GM19043 (cell line): Measurements from ENCODE around the gene TRDMT1.

Experiments used
- ATAC-seq: cut with Tn5 transposase; IDR thresholded peaks from one replicate; pipeline ENCODE4 v1.9.1; 2021; ENCODE audit warnings: low read depth; ENCODE audit not compliant: unreplicated experiment

TRDMT1 gene

DNA sequence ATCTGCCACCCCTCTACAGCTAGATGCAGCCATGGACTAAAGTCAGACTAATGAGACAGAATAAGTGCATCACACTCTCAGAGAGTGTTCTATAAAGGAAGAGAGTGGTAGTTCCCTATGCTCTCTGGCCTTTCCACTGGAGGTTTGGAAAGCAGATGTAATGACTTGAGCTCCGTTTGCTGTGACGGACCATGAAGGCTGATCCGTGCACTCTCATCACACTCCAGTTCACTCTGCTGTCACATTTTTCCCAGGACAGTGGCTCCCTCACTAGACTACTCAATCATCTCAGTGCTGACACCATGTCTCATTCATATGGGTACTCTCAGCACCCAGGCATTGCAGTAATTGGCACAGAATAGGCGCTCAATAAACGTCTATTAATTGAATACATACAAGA is 20.4 kb downstream of the TRDMT1 start:
- no peak for ATAC-seq

GRCh38 chr10:17179002-17179401 is 22.5 kb downstream of the TRDMT1 start:
- ATAC-seq = no peak

DNA sequence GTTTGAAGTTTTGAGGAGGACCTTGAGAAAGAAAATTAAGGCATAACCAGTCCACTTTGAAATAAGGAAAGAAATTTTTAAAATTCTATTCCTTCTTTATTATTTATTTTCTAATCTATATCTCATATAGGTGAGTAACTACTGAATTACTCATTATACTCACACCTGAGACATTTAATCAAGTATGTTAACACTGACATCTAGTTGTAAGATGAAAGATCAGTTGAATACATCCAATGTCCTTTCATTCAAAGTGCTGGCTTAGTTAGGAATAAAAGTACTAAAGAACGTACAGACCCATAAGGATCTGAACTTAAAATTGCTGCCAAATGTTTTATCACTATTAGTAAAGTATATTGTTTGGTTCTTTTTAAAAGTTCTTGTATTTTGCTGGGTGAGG is 23.5 kb downstream of the TRDMT1 start:
- ATAC-seq = no peak

DNA sequence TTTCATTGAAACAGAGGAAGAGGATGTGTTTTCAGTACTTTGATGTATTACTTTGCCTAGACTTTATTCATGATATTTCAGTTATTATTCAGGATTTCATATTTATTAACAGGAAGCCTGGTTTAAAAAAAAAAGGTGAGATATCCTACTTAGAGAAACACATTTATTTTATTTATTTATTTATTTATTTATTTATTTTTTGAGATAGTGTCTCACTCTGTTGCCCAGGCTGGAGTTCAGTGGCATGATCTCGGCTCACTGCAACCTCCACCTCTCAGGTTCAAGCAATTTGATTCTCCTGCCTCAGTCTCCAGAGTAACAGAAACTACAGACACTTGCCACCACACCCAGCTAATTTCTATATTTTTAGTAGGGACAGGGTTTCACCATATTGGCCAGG is 24.5 kb downstream of the TRDMT1 start:
- no peak for ATAC-seq

GRCh38 chr10:17176091-17176490 is 25.4 kb downstream of the TRDMT1 start:
- ATAC-seq = no peak

- no peak for ATAC-seq
Observed at GRCh38 chr10:17175551-17175950, 25.9 kb downstream of the TRDMT1 start.

GRCh38 chr10:17174626-17175025 is 26.8 kb downstream of the TRDMT1 start:
- ATAC-seq = no peak

DNA sequence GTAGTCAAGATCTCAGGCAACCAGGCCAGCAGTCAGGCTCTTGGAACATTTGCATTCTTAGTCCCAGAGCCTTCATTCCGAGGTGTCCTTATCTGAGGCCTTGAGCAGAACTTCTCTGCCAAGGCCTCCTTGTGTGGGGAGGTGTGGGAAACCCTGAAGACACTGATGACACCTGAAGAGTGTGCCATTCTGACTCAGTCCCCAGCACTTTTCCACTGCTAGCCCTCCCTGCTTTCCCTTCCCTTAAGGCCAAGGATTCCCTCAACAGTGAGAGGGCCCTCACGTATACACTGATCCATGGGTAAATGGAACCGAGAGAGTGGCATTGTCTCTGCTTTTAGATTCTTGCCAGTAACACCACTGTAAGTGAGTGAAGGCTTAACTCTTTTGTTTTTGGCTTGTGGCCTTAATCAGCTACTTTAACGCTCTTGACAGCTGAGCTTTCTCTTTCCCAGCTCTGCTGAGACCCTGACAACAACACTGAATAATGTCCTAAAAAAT is 30.3 kb downstream of the TRDMT1 start:
- no peak for ATAC-seq

DNA sequence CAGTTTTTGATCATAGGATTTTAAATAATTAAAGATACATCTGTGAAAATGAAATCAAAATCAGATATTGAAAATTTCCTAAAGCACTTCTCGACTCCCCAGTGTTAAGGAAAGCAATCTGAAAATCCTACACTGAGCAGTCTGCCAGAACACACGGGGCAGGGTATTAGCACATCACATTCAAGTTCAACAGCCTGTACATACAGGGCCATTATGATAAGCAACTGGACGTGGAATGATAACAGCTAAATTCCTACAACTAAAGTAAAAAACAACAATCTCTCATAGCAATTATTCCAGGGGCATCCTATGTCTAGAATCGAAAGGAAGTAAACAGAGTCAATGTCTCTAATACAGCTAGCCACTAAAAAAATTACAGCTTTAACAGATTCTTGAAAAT is 31.7 kb downstream of the TRDMT1 start:
- ATAC-seq = no peak

DNA sequence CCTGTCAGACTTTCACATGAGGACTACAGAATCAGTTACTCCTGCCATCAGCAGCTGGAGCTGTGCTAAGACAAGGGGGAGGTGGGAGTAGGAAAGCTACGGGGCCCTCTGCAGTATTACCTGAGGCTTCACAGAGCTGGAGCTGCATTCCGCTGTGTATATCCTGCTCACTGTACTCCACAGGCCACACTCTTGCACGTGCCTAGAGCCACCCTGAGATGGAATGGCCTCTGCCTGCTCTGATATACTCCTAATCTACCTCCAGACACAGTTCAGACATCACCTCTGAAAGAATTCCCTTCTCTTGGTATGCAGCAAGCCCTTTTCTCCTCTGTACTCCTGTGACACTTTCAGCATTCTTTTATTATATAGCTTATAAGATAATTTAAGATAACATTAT is 34.8 kb downstream of the TRDMT1 start:
- ATAC-seq = no peak

DNA sequence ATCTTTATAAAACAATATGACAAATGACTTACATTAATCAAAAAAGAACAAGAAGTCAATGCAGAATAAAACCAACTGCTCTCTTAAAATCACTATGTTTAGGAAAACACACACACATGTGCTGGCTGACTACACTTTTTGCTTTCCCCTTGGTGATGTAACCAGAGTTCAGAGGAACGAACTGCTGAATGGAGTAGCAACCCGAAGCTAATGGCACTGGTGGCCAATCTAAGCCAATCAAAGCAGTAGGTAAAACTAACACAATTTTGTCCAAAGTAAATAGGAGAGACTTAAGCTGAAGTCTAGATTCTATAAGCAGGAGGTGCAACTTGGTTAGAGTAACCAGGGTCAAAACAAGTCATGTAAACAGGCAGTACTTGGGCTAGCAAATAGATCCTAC is 38.6 kb downstream of the TRDMT1 start:
- ATAC-seq = no peak

DNA sequence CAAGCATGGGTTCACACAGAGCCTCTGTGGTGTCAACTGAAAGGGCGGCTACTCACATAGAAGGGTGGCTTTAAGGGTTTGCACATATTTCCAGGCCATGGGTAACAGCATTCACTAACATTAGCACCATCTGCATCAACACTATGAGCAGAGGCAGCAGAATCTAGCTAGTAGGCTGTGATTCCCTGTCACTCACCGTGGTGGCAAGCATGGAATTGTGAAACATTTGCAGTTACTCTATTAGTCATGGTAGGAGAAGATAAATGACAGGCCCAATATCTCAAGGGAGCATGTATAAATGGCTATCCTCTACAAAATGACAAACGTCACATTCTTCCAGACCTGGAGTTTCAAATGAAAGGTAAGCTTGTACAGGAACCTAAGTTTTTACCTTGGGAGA is 39.7 kb downstream of the TRDMT1 start:
- no peak for ATAC-seq

DNA sequence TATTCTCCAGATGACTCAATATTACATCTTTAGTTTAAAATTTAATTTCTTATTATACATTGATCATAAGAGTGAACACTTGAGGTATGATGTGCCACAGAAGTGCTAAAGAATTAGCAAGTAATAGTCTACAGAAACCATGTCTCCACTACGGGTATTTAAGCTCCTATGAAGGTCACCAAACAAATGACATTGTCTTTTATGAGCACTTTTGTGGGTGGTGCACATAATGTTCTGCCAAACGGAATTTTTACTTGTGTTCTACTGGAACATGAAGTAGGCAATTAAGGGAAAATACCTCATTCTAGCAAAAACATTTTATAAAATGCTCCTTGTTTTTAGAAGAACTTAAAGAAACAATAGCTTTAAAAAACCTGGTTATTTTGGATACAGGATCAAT is 44.4 kb downstream of the TRDMT1 start:
- no peak for ATAC-seq

- no peak for ATAC-seq
Observed at GRCh38 chr10:17155826-17156225, 45.6 kb downstream of the TRDMT1 start.

GRCh38 chr10:17154116-17154515 is 47.4 kb downstream of the TRDMT1 start:
- ATAC-seq = no peak

DNA sequence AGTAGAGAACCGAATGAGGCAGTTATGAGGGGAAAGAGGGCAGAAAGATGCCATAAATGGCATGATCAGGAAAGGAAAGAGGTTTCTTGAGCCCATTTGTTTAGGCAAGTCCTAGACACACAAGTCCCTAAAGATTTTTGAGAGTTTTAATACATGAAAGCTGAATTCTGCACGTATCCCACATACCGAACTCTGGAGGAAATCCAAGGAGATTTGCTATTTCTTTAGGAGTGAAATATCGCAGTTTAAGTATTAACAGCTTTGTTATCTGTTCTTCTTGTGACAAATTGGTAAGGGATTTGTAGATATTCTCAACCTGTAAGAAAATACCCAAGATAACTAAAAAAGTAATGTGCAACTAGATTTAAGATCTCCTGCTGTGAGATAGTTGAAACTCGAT is 48.2 kb downstream of the TRDMT1 start:
- no peak for ATAC-seq

DNA sequence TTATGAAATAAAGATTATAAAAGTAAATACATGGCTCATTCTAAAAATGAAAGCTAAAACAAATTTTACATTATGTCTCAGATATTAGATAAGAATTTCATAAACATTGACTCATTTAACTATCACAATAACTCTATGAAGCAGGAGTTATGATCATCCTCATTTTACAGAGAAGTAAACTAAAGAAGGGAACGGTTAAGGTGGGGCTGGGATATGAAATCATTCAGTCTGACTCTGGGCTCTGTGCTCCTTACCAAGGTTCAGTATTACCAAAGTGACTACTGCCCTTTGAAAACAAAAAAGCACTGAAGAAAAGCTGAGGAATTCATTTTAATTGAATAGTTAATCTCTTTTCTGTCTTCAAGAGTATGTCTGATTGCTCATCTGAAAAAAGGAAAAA is 49.8 kb downstream of the TRDMT1 start:
- ATAC-seq = no peak

DNA sequence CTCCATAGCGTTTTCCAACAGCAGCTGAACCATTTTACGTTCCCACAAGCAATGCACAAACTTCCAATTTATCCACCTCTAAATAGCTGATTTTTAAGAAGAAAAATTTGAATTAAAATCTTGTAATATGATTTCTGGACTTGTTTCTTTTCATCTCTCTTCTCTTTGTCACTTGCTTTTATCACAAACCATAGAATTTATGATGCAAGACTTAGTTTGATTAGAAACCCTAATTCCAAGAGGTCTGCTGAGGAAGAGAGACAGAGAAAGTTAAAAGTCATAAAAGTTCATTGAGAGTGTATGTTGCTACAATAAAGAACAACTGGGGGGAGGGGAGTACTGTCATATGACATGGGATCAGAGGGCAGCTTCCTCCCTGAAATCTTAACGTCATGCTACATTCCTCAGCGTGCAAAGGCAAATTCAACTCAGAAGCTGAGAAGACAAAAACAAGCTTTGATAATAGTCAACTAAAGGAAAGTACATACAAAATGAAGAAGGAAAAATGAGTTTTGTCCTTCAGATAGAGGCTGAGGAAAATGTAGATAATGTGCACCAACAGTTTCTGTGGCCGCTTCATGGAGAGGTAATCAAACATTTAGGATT is 53.5 kb downstream of the TRDMT1 start:
- ATAC-seq = no peak

GRCh38 chr10:17146892-17147291 is 54.6 kb downstream of the TRDMT1 start:
- no peak for ATAC-seq

- no peak for ATAC-seq
Observed at GRCh38 chr10:17145239-17145638, 56.2 kb downstream of the TRDMT1 start.

- no peak for ATAC-seq
Observed at GRCh38 chr10:17144757-17145156, 56.7 kb downstream of the TRDMT1 start.

GRCh38 chr10:17144032-17144431 is 57.4 kb downstream of the TRDMT1 start:
- ATAC-seq = no peak

- no peak for ATAC-seq
Observed at GRCh38 chr10:17143055-17143690, 58.3 kb downstream of the TRDMT1 start.
